Measurements from ENCODE around the gene B4GAT1.
"Not testable (repeated sequence)": the region's sequence is repeated elsewhere in the genome, so short reads cannot be mapped to it uniquely, and the experiment has no call there.

DNA sequence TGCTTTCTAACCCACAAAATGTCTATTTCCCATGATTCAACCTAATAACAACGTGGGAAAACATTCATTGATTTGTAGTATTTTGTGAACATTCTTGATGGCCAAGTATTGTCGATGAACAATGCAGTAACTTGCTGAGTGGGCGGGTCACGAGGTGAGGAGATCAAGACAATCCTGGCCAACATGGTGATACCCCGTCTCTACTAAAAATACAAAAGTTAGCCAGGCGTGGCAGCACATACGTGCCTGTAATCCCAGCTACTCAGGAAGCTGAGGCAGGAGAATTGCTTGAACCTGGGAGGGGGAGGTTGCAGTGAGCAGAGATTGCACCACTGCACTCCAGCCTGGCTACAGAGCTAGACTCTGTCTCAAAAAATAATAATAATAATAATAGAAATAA, 32.8 kb upstream of the B4GAT1 start:
- TF ChIP-seq, protein P1, sequence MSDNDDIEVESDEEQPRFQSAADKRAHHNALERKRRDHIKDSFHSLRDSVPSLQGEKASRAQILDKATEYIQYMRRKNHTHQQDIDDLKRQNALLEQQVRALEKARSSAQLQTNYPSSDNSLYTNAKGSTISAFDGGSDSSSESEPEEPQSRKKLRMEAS (IDR thresholded peaks at IDR 0.05): peak; percentile 50
- TF ChIP-seq POLR2A (IDR thresholded peaks at IDR 0.05; ENCODE audit: borderline replicate concordance, extremely low read depth, insufficient read depth, insufficient read length); EZH2 (IDR thresholded peaks at IDR 0.05); SIN3A (IDR thresholded peaks at IDR 0.05; ENCODE audit: low read depth): not testable (repeated sequence)
- TF ChIP-seq, protein P2, sequence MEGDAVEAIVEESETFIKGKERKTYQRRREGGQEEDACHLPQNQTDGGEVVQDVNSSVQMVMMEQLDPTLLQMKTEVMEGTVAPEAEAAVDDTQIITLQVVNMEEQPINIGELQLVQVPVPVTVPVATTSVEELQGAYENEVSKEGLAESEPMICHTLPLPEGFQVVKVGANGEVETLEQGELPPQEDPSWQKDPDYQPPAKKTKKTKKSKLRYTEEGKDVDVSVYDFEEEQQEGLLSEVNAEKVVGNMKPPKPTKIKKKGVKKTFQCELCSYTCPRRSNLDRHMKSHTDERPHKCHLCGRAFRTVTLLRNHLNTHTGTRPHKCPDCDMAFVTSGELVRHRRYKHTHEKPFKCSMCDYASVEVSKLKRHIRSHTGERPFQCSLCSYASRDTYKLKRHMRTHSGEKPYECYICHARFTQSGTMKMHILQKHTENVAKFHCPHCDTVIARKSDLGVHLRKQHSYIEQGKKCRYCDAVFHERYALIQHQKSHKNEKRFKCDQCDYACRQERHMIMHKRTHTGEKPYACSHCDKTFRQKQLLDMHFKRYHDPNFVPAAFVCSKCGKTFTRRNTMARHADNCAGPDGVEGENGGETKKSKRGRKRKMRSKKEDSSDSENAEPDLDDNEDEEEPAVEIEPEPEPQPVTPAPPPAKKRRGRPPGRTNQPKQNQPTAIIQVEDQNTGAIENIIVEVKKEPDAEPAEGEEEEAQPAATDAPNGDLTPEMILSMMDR (IDR thresholded peaks at IDR 0.05 in 2 of 3, conservative IDR thresholded peaks at IDR 0.05 in 1 of 3; ENCODE audit: borderline replicate concordance in 1 of 3, insufficient read depth in 1 of 3, low read depth in 2 of 3, low read length in 2 of 3): 0 out of 6 replicates have a peak, but pooled peaks of 1 of the 3 experiments have one; percentile 8
- TF ChIP-seq, protein P3, sequence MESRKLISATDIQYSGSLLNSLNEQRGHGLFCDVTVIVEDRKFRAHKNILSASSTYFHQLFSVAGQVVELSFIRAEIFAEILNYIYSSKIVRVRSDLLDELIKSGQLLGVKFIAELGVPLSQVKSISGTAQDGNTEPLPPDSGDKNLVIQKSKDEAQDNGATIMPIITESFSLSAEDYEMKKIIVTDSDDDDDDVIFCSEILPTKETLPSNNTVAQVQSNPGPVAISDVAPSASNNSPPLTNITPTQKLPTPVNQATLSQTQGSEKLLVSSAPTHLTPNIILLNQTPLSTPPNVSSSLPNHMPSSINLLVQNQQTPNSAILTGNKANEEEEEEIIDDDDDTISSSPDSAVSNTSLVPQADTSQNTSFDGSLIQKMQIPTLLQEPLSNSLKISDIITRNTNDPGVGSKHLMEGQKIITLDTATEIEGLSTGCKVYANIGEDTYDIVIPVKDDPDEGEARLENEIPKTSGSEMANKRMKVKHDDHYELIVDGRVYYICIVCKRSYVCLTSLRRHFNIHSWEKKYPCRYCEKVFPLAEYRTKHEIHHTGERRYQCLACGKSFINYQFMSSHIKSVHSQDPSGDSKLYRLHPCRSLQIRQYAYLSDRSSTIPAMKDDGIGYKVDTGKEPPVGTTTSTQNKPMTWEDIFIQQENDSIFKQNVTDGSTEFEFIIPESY (IDR thresholded peaks at IDR 0.05; ENCODE audit: extremely low read depth, insufficient replicate concordance, low read length): not testable (repeated sequence)
